Mucosa of descending colon (tissue), 3 donors: Measurements from ENCODE around the gene CD200. TPM values are rescaled to one million over a fixed set of nuclear protein-coding genes. Genes with fewer than 3 reads are reported as not detected.

Experiments
- ATAC-seq: fragments of 200-7000 bp; cut with Tn5 transposase; one replicate; pipeline ENCODE4 v1.9.1; 2020; ENCODE audit warnings: mild to moderate bottlenecking, moderate library complexity
- DNase-seq, 3 donors: peaks; one replicate each; pipeline ENCODE4 v3.0.0-alpha.2; 2020
- H3K36me3 ChIP-seq: fragments of 200-600 bp; one replicate; pipeline ENCODE4 v1.8.0; 2021; ENCODE audit warnings: low read depth, mild to moderate bottlenecking
- H3K4me1 ChIP-seq: fragments of 200-600 bp; one replicate; pipeline ENCODE4 v1.8.0; 2021; ENCODE audit warnings: low read depth, mild to moderate bottlenecking
- H3K4me3 ChIP-seq: fragments of 200-600 bp; one replicate; pipeline ENCODE4 v1.8.0; 2021; ENCODE audit warnings: mild to moderate bottlenecking
- H3K9me3 ChIP-seq: fragments of 200-600 bp; one replicate; pipeline ENCODE4 v1.8.0; 2021; ENCODE audit warnings: mild to moderate bottlenecking
- intact Hi-C, 2 donors: fragments of 100-400 bp; cut with DNase I in 1 of 2; cut with micrococcal nuclease in 1 of 2; formaldehyde crosslinking; loops; one replicate each; pipeline versions ENCODE4 v1.11.0 to v1.11.1; 2022; cut with DNase I, micrococcal nuclease
- total RNA-seq, 3 donors: library from RNA; stranded (reverse); fragmentation: NEBNext Ultra II Directional in 2 of 3; extraction: Animal tissue kit (Norgen Biotek cat#: 25700) in 2 of 3; gene quantifications; one replicate each; pipeline versions ENCODE4 v1.2.1 to v1.2.4, GENCODE V29; 2021 to 2023
- TF ChIP-seq, protein P1 (sequence below): fragments of 200-600 bp; IDR thresholded peaks from one replicate; pipeline ENCODE4 v1.8.0; 2022; ENCODE audit warnings: antibody characterized with exemption, mild to moderate bottlenecking
- donor health status: DM: no; HTN: no; CAD: no; lungs with moderate emphysema.
- donor health status: DM: no; HTN: no; CAD: no.
- donor health status: DM: no; HTN: yes; CAD: no.

The CD200 gene
- total RNA-seq, 3 donors from 2014 or later, result 3.3 to 6.4 (median 3.9) TPM

DNA sequence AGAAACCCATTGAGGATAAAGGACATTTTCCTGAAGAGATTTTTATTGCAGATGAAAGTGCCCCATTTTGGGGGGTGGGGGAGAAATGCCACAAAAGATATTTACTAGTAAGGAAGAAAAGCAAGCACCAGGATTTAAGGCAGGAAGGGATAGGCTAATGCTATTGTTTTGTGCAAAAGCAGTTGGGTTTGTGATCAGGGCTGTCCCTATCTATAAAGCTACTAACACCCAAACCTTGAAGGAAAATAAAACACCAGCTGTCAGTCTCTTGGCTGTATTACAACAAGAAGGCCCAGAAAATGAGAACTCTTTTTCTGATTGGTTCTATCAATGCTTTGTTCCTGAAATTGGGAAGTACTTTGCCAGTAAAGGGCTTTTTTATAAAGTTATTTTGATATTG is 56.0 kb downstream of the CD200 start:
- ATAC-seq (peak; percentile 88), DNase-seq (no peak)
- Histone ChIP-seq H3K36me3 (no peaks in the 10 kb centered on the region), H3K9me3 (peaks cover 5% of the 10 kb centered on the region), H3K4me3 (no peak overlapping the region), H3K4me1 (peaks cover 11% of the 10 kb centered on the region)
- TF ChIP-seq, protein P1, sequence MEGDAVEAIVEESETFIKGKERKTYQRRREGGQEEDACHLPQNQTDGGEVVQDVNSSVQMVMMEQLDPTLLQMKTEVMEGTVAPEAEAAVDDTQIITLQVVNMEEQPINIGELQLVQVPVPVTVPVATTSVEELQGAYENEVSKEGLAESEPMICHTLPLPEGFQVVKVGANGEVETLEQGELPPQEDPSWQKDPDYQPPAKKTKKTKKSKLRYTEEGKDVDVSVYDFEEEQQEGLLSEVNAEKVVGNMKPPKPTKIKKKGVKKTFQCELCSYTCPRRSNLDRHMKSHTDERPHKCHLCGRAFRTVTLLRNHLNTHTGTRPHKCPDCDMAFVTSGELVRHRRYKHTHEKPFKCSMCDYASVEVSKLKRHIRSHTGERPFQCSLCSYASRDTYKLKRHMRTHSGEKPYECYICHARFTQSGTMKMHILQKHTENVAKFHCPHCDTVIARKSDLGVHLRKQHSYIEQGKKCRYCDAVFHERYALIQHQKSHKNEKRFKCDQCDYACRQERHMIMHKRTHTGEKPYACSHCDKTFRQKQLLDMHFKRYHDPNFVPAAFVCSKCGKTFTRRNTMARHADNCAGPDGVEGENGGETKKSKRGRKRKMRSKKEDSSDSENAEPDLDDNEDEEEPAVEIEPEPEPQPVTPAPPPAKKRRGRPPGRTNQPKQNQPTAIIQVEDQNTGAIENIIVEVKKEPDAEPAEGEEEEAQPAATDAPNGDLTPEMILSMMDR, result no peak
- intact Hi-C loops, result no loop called here

DNA sequence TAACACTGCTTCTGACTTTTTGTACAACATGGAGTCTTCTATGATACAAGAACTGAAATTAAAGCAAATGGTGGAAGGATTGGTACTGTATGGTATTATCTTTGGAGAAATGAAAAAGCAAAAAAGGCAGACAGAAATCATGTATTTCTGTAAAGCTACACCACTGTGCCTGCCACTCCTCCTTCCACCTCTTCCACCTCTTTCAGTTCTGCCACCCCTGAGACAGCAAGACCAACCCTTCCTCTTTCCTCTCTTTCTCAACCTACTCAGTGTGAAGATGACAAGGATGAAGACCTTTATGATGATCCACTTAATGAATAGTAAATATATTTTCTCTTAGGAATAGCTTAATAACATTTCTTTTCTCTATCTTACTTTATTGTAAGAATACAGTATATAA is 57.0 kb downstream of the CD200 start:
- H3K4me3 ChIP-seq, result no peak overlapping the region
- peaks cover 11% of the 10 kb centered on the region for H3K4me1 ChIP-seq
- TF ChIP-seq, protein P1, result no peak
- intact Hi-C loops, result no loop called here
- DNase-seq (no peak), ATAC-seq (no peak)
- peaks cover 5% of the 10 kb centered on the region for H3K9me3 ChIP-seq
- H3K36me3 ChIP-seq, result no peaks in the 10 kb centered on the region

DNA sequence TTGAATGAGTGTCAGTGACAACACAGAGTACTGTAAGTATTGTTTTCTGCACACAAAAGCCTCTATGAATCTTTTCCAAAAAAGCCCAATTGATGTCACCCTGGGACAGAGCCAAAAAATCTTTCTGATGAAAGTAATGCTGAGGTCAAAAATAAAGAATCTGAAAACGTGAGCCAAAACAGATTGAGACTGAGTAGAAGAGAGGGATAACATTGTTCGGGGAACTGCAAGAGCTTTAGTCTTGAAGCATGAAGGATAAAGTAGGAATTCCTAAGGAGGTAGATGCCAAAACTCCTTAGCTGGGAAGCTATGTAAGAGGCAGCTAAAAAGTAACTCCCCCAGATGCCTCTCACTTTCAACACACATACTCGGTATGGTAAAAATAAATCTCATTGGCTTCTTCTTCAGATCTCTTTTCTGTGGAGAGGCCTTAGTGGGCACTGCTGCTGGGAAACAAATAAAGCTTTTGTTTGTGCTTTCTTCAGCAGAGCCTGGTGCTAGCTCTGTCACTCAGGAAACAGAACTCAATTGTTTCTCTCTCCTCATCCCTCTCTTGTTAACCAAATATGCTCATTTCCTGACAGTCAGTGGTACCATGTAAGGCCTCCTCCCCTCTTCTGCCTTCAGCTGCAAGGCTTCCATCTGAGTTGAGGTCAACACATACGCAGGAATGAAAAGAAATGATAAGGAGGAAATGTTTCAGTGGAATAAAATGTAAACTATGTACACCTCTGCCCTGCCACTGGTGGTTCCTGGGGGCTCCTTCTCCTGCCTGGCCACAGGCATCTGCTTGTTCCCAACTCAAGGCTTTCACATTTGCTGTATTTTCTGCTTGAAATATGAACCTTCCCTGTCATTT is 58.1 kb downstream of the CD200 start:
- H3K9me3 ChIP-seq, result peaks cover 5% of the 10 kb centered on the region
- intact Hi-C loops, result no loop called here
- no peak overlapping the region for H3K4me3 ChIP-seq
- ATAC-seq, result peak; percentile 50
- H3K36me3 ChIP-seq, result no peaks in the 10 kb centered on the region
- H3K4me1 ChIP-seq, result peaks cover 11% of the 10 kb centered on the region
- no peak for DNase-seq
- TF ChIP-seq, protein P1, result no peak

DNA sequence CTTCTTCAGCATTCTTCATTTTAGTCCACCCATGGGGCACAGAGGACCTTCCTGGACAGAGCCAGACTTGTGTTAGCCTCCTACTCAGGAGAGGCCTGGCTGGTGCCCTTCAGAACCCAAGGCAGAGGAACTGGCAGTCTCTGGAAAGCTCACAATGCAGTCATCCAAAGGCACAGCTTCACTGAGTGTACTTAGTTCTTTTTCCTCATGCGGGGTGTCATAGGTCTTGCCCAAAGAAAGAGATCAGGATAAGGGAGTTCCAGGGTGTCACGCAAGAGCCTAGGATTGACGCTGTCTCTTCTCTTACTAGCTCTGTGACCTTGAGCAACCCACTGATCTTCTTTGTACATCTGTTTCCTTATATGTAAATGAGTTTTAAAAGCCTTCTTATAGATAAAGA is 58.7 kb downstream of the CD200 start:
- H3K9me3 ChIP-seq, result peaks cover 5% of the 10 kb centered on the region
- TF ChIP-seq, protein P1, result no peak
- H3K36me3 ChIP-seq, result no peaks in the 10 kb centered on the region
- peaks cover 11% of the 10 kb centered on the region for H3K4me1 ChIP-seq
- ATAC-seq, result peak; percentile 33
- intact Hi-C loops, result no loop called here
- H3K4me3 ChIP-seq, result no peak overlapping the region
- DNase-seq, result no peak

DNA sequence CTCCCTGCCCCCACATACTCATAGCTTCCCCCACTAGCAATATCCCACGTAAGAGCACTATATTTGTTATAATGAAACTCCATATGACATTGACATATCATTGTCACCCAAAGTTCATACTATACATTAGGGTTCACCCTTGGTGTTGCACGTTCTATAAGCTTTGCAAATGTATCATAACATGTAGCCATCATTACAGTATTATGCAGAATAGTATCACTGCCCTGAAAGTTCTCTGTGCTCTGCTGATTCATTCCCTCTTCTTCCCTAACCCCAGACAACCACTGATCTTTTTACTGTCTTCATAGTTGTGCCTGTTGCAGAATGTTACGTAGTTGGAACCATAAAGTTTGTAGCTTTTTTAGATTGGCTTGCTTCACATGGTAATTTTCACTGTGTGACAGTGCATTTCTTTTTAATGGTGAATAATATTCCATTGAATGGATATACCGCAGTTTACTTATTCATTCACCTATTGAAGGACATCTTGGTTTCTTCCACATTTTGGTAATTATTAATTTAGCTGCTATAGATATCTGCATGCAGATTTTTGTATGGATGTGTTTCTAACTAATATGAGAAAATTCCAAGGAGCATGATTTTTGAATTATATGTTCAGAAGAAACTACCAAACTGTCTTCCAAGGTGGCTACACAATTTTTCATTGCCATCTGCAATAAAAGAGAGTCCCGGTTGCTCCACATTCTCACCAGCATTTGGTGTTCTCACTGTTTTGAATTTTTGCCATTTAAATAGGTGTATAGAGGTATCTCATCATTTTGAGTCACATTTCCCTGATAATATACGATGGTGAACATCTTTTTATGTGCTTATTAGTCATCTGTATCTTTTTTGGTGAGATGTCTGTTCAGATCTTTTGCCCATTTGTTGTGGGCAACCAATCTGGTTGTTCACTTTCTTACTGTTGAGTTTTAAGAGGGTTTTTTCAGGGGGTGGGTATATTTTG is 59.7 kb downstream of the CD200 start:
- Histone ChIP-seq H3K4me3 (no peak overlapping the region), H3K4me1 (peaks cover 11% of the 10 kb centered on the region), H3K36me3 (no peaks in the 10 kb centered on the region), H3K9me3 (peaks cover 5% of the 10 kb centered on the region)
- TF ChIP-seq, protein P1, result no peak
- intact Hi-C loops, result no loop called here
- ATAC-seq (no peak), DNase-seq (no peak)
